Hepatocyte (in vitro differentiated cells): ENCODE results near the gene FMNL3.

Source experiments
- CTCF ChIP-seq: fragments of 200-600 bp; sonication (generic); IDR thresholded peaks from 2 replicates; pipeline ENCODE4 v1.5.1; 2016; ENCODE audit warnings: antibody characterized with exemption, mild to moderate bottlenecking; ENCODE audit not compliant: poor library complexity
- EZH2 ChIP-seq: fragments of 200-600 bp; sonication (generic); IDR thresholded peaks from 2 replicates; pipeline ENCODE4 v1.6.1; 2016; ENCODE audit warnings: antibody characterized with exemption, mild to moderate bottlenecking, borderline replicate concordance
- EZH2phosphoT487 ChIP-seq: fragments of 200-600 bp; sonication (generic); IDR thresholded peaks from one replicate; pipeline ENCODE4 v1.6.1; 2018; ENCODE audit warnings: antibody characterized with exemption, mild to moderate bottlenecking, low read depth, moderate library complexity; ENCODE audit not compliant: unreplicated experiment, severe bottlenecking

DNA sequence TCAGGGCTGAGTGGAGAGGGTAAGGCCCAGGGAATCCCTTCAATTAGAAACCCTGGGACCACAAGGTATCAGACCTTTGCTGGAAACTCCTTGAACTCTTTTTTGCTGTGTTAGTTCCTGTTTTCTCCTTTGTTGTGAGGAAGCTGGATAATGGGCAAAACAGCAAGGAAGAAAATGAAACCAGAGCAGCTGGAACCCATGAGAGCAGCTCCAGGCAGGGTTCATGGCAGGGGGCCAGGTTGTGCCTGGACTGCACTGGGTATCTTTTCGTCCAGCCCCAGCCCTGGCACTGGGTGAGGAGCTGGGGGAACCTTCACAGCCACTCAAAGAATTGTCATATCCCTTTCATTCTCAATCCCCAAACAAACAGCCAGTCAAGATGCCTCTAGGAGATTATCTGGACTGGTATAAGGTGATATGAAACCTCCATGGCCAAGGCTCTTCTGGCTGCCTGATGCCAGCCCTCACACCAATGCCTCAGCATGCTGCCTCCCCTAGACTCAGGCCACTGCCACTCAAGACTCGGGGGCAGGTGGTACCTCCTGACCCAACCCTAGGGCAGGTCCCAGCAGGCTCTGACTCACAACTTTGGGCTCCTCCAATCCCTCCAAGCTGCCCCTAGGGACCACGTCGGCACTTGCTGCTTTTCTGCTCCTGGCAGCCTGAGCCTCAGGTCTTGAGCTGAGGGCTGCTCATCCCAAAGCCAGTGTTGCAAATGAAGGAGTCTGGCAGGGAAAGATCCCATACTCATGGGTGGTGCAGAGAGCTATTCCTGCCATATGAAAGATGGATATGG lies 118.3 kb downstream of the FMNL3 start:
- no peak for TF ChIP-seq EZH2
- TF ChIP-seq CTCF: no peak
- TF ChIP-seq EZH2phosphoT487: no peak
